Esophagus (tissue), 2 donors: ENCODE data around the gene KLKB1. TPM values are rescaled to one million over a fixed set of nuclear protein-coding genes. Genes with fewer than 3 reads are reported as not detected.

Experiments used
- H3K27ac ChIP-seq, 2 donors: one replicate each; pipeline ENCODE4 v1.5.1; 2013; ENCODE audit warnings: low read depth in 2 of 2, mild to moderate bottlenecking in 2 of 2, inconsistent platforms in 1 of 2, low read length in 1 of 2, moderate library complexity in 1 of 2
- H3K27me3 ChIP-seq, 2 donors: one replicate each; pipeline ENCODE4 v1.6.1; 2013; ENCODE audit warnings: low read length in 2 of 2, control low read depth in 1 of 2, mild to moderate bottlenecking in 1 of 2; ENCODE audit not compliant: insufficient read depth in 2 of 2, control insufficient read depth in 1 of 2
- H3K36me3 ChIP-seq, 2 donors: one replicate each; pipeline ENCODE4 v1.6.1; 2013; ENCODE audit warnings: low read length in 1 of 2; ENCODE audit not compliant: control insufficient read depth in 2 of 2, insufficient read depth in 2 of 2
- H3K4me1 ChIP-seq, 2 donors: one replicate each; pipeline ENCODE4 v1.6.1; 2013; ENCODE audit warnings: low read length in 1 of 2; ENCODE audit not compliant: control insufficient read depth in 2 of 2, insufficient read depth in 2 of 2
- H3K4me3 ChIP-seq, 2 donors: one replicate each; pipeline ENCODE4 v1.5.1; 2013; ENCODE audit warnings: low read length in 2 of 2, mild to moderate bottlenecking in 2 of 2, low read depth in 1 of 2, moderate library complexity in 1 of 2
- H3K9me3 ChIP-seq, 2 donors: one replicate each; pipeline ENCODE4 v1.6.1; 2013; ENCODE audit warnings: mild to moderate bottlenecking in 2 of 2, low read depth in 1 of 2, low read length in 1 of 2, moderate library complexity in 1 of 2; ENCODE audit not compliant: control insufficient read depth in 2 of 2, insufficient read depth in 1 of 2
- WGBS, 2 donors: extraction: QIAGEN DNeasy Blood & Tissue Kit; methylation state at CpG; one replicate each; pipeline ENCODE4 v1.1.7; 2013; 5-methylcytosine and 5-hydroxymethylcytosine counted together
- polyA plus RNA-seq, 2 donors: library from polyadenylated mRNA; stranded (reverse); fragments of 200-250 nt; gene quantifications; one replicate each; pipeline ENCODE4 v1.2.3, GENCODE V29; 2013
- donor health status: healthy with polysubstance abuse.
- donor health status: Bipolar disorder and iron deficiency.

Gene KLKB1
- polyA plus RNA-seq, 2 donors: 0.12 to 0.26 TPM

DNA sequence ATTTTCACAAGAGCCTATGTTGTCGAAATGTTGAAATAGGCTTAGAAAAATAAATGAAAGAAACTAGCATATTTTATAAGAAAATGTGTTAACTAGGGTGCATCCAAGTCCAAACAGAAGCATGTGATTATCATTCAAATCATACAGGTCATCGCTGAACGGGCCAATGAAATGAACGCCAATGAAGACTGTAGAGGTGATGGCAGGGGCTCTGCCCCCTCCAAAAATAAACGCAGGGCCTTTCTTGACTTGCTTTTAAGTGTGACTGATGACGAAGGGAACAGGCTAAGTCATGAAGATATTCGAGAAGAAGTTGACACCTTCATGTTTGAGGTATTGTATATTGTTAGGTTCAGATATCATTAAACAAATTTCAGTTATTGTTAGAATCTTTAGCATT is 26.3 kb upstream of the KLKB1 start:
- Histone ChIP-seq H3K4me1 (peaks cover 2 to 6% of the 10 kb centered on the region in 2 donors), H3K27ac (no peak overlapping the region), H3K4me3 (no peak overlapping the region), H3K36me3 (peaks cover 2 to 4% of the 10 kb centered on the region in 2 donors), H3K9me3 (no peaks in the 10 kb centered on the region), H3K27me3 (no peaks in the 10 kb centered on the region)
- WGBS, 2 donors: 75 to 83% methylated on average over 7 of the region's 7 CpGs

DNA sequence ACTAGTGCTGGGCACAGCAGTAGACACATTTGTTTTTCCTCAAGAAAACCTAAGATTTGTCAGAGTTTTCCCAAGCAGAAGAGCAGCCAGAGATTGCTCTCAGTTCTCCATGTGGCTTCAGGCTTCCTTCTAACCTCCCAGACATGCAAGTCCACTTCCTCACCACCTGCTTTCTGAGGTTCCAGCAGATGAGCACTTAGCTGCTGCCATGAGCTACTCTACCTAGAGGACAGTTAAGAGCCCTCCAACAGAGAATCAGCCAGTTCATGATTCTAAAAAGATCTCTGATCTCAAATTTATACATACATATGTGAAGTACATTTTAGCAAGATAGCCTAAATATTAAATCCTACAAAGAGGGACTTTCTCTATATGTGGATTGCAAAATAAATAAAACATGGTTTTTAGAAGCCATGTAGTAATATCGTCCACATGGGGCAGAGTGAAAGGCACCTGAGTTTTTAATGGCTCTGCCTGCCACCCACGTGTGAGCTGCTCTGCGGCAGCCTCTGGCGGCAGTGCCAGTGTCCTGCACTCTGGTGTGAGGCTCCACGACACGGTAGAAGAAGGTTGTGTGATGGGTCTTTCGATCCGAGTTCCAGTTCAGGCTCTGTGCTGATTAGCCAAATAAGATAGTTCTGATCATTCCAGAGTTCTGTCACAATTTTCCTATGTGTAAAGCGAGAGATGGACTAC is 25.6 kb upstream of the KLKB1 start:
- peaks cover 0 to 4% of the 10 kb centered on the region in 2 donors for H3K36me3 ChIP-seq
- H3K4me1 ChIP-seq: peaks cover 2 to 3% of the 10 kb centered on the region in 2 donors
- 39 to 47% methylated on average over 9 of the region's 9 CpGs for WGBS, 2 donors
- H3K4me3 ChIP-seq: no peak overlapping the region
- peak overlapping the region in 1 of 2 donors; percentile 31 for H3K27ac ChIP-seq
- no peaks in the 10 kb centered on the region for H3K9me3 ChIP-seq
- no peaks in the 10 kb centered on the region for H3K27me3 ChIP-seq

DNA sequence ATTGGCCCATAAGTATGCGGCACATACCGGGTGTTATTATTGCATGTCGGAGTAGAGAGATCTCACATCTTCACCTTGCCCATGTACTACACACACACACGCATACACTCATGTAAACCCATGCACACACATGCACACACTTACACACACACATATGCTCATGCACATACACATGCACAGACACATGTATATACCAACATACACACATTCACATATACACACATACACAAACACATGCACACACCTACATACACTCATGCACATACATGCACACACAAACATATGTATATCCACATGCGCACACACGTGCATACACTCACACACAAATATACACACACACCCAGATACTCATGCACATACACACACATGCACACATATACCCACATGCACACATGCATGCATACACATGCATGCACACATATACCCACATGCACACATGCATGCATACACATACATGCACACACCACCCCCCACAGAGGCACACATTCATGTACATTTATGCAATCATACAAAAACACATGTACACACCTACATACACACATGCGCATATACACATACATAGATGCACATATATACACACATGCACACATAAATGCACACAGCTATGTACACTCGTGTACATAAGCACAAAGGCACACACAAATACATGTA is 24.7 kb upstream of the KLKB1 start:
- Histone ChIP-seq H3K4me3 (no peak overlapping the region), H3K4me1 (peaks cover 2 to 3% of the 10 kb centered on the region in 2 donors), H3K9me3 (no peaks in the 10 kb centered on the region), H3K27ac (no peak overlapping the region), H3K36me3 (peaks cover 0 to 4% of the 10 kb centered on the region in 2 donors), H3K27me3 (no peaks in the 10 kb centered on the region)
- WGBS, 2 donors: 89 to 94% methylated on average over 8 of the region's 8 CpGs

GRCh38 chr4:186203406-186203805 is 23.9 kb upstream of the KLKB1 start:
- Histone ChIP-seq H3K4me1 (peaks cover 2 to 3% of the 10 kb centered on the region in 2 donors), H3K27ac (peak overlapping the region in 1 of 2 donors; percentile 35), H3K36me3 (peaks cover 0 to 1% of the 10 kb centered on the region in 2 donors), H3K9me3 (no peaks in the 10 kb centered on the region), H3K4me3 (no peak overlapping the region), H3K27me3 (no peaks in the 10 kb centered on the region)
- 49 to 60% methylated on average over 12 of the region's 12 CpGs for WGBS, 2 donors

- Histone ChIP-seq H3K36me3 (peaks cover 0 to 4% of the 10 kb centered on the region in 2 donors), H3K27ac (peak overlapping the region; percentile 49 to 68), H3K9me3 (no peaks in the 10 kb centered on the region), H3K4me1 (peaks cover 2 to 3% of the 10 kb centered on the region in 2 donors), H3K4me3 (peak overlapping the region; percentile 24 to 39), H3K27me3 (no peaks in the 10 kb centered on the region)
- 52 to 57% methylated on average over 44 to 45 of the region's 45 CpGs for WGBS, 2 donors
These were observed 23.2 kb upstream of the KLKB1 start for GRCh38 chr4:186204103-186204559.

GRCh38 chr4:186204686-186205085 is 22.6 kb upstream of the KLKB1 start:
- 47 to 68% methylated on average over 13 of the region's 13 CpGs for WGBS, 2 donors
- peaks cover 2 to 3% of the 10 kb centered on the region in 2 donors for H3K4me1 ChIP-seq
- peak overlapping the region; percentile 6 to 39 for H3K4me3 ChIP-seq
- H3K27ac ChIP-seq: peak overlapping the region; percentile 49 to 85
- H3K9me3 ChIP-seq: no peaks in the 10 kb centered on the region
- H3K27me3 ChIP-seq: no peaks in the 10 kb centered on the region
- peaks cover 0 to 4% of the 10 kb centered on the region in 2 donors for H3K36me3 ChIP-seq

DNA sequence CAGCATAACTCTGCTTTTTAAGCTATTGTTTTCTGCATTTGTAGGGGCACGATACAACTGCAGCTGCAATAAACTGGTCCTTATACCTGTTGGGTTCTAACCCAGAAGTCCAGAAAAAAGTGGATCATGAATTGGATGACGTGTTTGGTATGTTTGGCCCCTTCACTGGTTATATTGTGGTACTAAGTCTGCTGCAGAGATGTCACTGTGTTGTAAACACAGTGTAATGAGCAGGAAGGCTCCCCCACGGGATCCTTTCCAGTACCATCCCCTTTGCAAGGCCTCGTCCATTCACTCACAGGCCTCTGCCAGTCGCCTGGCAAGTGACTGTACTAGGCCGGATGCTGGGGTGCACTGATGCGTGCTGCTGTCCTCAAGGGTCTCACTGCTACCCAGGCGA is 22.2 kb upstream of the KLKB1 start:
- Histone ChIP-seq H3K9me3 (no peaks in the 10 kb centered on the region), H3K4me3 (peak overlapping the region in 1 of 2 donors; percentile 39), H3K4me1 (peaks cover 2 to 3% of the 10 kb centered on the region in 2 donors), H3K27me3 (no peaks in the 10 kb centered on the region), H3K36me3 (peaks cover 0 to 4% of the 10 kb centered on the region in 2 donors), H3K27ac (no peak overlapping the region)
- WGBS, 2 donors: 77 to 78% methylated on average over 8 of the region's 8 CpGs

GRCh38 chr4:186216465-186217024 is 10.8 kb upstream of the KLKB1 start:
- H3K9me3 ChIP-seq: no peaks in the 10 kb centered on the region
- H3K27me3 ChIP-seq: no peaks in the 10 kb centered on the region
- 56 to 66% methylated on average over 8 of the region's 8 CpGs for WGBS, 2 donors
- no peak overlapping the region for H3K4me3 ChIP-seq
- H3K36me3 ChIP-seq: no peaks in the 10 kb centered on the region
- H3K4me1 ChIP-seq: no peaks in the 10 kb centered on the region
- H3K27ac ChIP-seq: no peak overlapping the region

- 56 to 66% methylated on average over 1 of the region's 1 CpG for WGBS, 2 donors
- no peaks in the 10 kb centered on the region for H3K27me3 ChIP-seq
- no peaks in the 10 kb centered on the region for H3K4me1 ChIP-seq
- no peaks in the 10 kb centered on the region for H3K9me3 ChIP-seq
- H3K36me3 ChIP-seq: no peaks in the 10 kb centered on the region
- no peak overlapping the region for H3K27ac ChIP-seq
- H3K4me3 ChIP-seq: no peak overlapping the region
These were observed 9.5 kb upstream of the KLKB1 start for GRCh38 chr4:186217733-186218293.
